Smooth muscle cell (in vitro differentiated cells): Measurements from ENCODE around the gene ZKSCAN1. TPM values are rescaled to one million over a fixed set of nuclear protein-coding genes. Genes with fewer than 3 reads are reported as not detected.

Experiments used
- DNase-seq: peaks from one replicate; lab custom pipeline; 2025; ENCODE audit not compliant: unreplicated experiment; lab: John Stamatoyannopoulos, UW
- H2AFZ ChIP-seq: fragments of 200-600 bp; sonication (generic); 2 replicates; pipeline ENCODE4 v1.6.0; 2016; ENCODE audit warnings: antibody characterized with exemption, low read depth, mild to moderate bottlenecking
- H3F3A ChIP-seq: fragments of 200-600 bp; sonication (generic); 2 replicates; pipeline ENCODE4 v1.6.0; 2017; ENCODE audit warnings: antibody characterized with exemption, low read depth
- H3K27ac ChIP-seq: fragments of 200-600 bp; sonication (generic); 2 replicates; pipeline ENCODE4 v1.5.1; 2016; ENCODE audit warnings: low read depth, mild to moderate bottlenecking
- H3K27me3 ChIP-seq: fragments of 200-600 bp; sonication (generic); 2 replicates; pipeline ENCODE4 v1.6.1; 2016; ENCODE audit warnings: low read depth, mild to moderate bottlenecking
- H3K36me3 ChIP-seq: fragments of 200-600 bp; sonication (generic); 2 replicates; pipeline ENCODE4 v1.5.1; 2016; ENCODE audit warnings: low read depth
- H3K4me1 ChIP-seq: fragments of 200-600 bp; sonication (generic); 2 replicates; pipeline ENCODE4 v1.5.1; 2016; ENCODE audit warnings: low read depth
- H3K4me2 ChIP-seq: fragments of 200-600 bp; sonication (generic); 2 replicates; pipeline ENCODE4 v1.6.0; 2016; ENCODE audit warnings: mild to moderate bottlenecking
- H3K4me3 ChIP-seq: fragments of 200-600 bp; sonication (generic); 2 replicates; pipeline ENCODE4 v1.5.1; 2016; ENCODE audit warnings: mild to moderate bottlenecking
- H3K79me2 ChIP-seq: fragments of 200-600 bp; sonication (generic); 2 replicates; pipeline ENCODE4 v1.6.0; 2016; ENCODE audit warnings: low read depth, mild to moderate bottlenecking
- H3K9ac ChIP-seq: fragments of 200-600 bp; sonication (generic); 2 replicates; pipeline ENCODE4 v1.6.0; 2016; ENCODE audit warnings: low read depth
- H3K9me3 ChIP-seq: fragments of 200-600 bp; sonication (generic); replicated peaks from 2 replicates; pipeline ENCODE4 v1.5.1; 2016; ENCODE audit warnings: low read depth
- H4K20me1 ChIP-seq: fragments of 200-600 bp; sonication (generic); 2 replicates; pipeline ENCODE4 v1.6.0; 2016; ENCODE audit warnings: low read depth
- CTCF ChIP-seq: fragments of 200-600 bp; sonication (generic); IDR thresholded peaks from 2 replicates; pipeline ENCODE4 v1.5.1; 2017; ENCODE audit warnings: borderline replicate concordance, mild to moderate bottlenecking, antibody characterized with exemption; ENCODE audit not compliant: insufficient read depth, poor library complexity, severe bottlenecking
- WGBS: methylation state at CpG from one replicate; pipeline ENCODE4 v1.1.7; 2016; ENCODE audit warnings: low lambda C conversion rate; 5-methylcytosine and 5-hydroxymethylcytosine counted together
- polyA plus RNA-seq: library from polyadenylated mRNA; unstranded; fragments of >200 nt; fragmentation: Nextera tagmentation; extraction: Ambion mirVana; gene quantifications from 2 replicates; pipeline ENCODE4 v1.2.1, GENCODE V29; 2016
- total RNA-seq: library from RNA; depleted of rRNA; stranded (reverse); fragments of >200 nt; gene quantifications from 2 replicates; pipeline ENCODE4 v1.2.3, GENCODE V29; 2014

Gene ZKSCAN1
- total and polyA plus RNA-seq, 2 experiments from 2014 or later = 26.0 to 43.9 TPM

- Histone ChIP-seq H3K79me2 (peaks cover 4% of the 10 kb centered on the region), H3K9me3 (no peaks in the 10 kb centered on the region), H3K9ac (no peak overlapping the region), H3K36me3 (peaks cover 20% of the 10 kb centered on the region), H2AFZ (no peak overlapping the region), H4K20me1 (no peaks in the 10 kb centered on the region), H3K4me1 (no peaks in the 10 kb centered on the region), H3K4me3 (no peak overlapping the region), H3K27me3 (no peaks in the 10 kb centered on the region), H3F3A (peaks cover 4% of the 10 kb centered on the region), H3K27ac (no peak overlapping the region), H3K4me2 (no peak overlapping the region)
- TF ChIP-seq CTCF = no peak
- no peak for DNase-seq
- WGBS = 89% methylated on average over 5 of the region's 5 CpGs
These were observed 14.2 kb downstream of the ZKSCAN1 start for GRCh38 chr7:100029596-100029995.

- H3K9me3 ChIP-seq = no peaks in the 10 kb centered on the region
- TF ChIP-seq CTCF = no peak
- WGBS = 97% methylated on average over 6 of the region's 6 CpGs
- no peaks in the 10 kb centered on the region for H4K20me1 ChIP-seq
- H3K27ac ChIP-seq = no peak overlapping the region
- no peak overlapping the region for H2AFZ ChIP-seq
- no peaks in the 10 kb centered on the region for H3K4me1 ChIP-seq
- H3F3A ChIP-seq = peaks cover 7% of the 10 kb centered on the region
- no peak overlapping the region for H3K4me3 ChIP-seq
- DNase-seq = no peak
- H3K9ac ChIP-seq = no peak overlapping the region
- H3K27me3 ChIP-seq = no peaks in the 10 kb centered on the region
- peaks cover 4% of the 10 kb centered on the region for H3K79me2 ChIP-seq
- no peak overlapping the region for H3K4me2 ChIP-seq
- peaks cover 21% of the 10 kb centered on the region for H3K36me3 ChIP-seq
These were observed 18.1 kb downstream of the ZKSCAN1 start for GRCh38 chr7:100033526-100033925.

GRCh38 chr7:100034871-100035510, 19.6 kb downstream of the ZKSCAN1 start:
- Histone ChIP-seq H3K27me3 (no peaks in the 10 kb centered on the region), H3K9me3 (no peaks in the 10 kb centered on the region), H3K27ac (peak overlapping the region; percentile 67), H4K20me1 (no peaks in the 10 kb centered on the region), H2AFZ (no peak overlapping the region), H3K36me3 (peaks cover 21% of the 10 kb centered on the region), H3K4me2 (no peak overlapping the region), H3K9ac (no peak overlapping the region), H3K79me2 (peaks cover 4% of the 10 kb centered on the region), H3K4me1 (no peaks in the 10 kb centered on the region), H3K4me3 (no peak overlapping the region), H3F3A (peaks cover 7% of the 10 kb centered on the region)
- WGBS = 69% methylated on average over 8 of the region's 8 CpGs
- no peak for DNase-seq
- no peak for TF ChIP-seq CTCF

- H3K9ac ChIP-seq = no peak overlapping the region
- H3K27me3 ChIP-seq = no peaks in the 10 kb centered on the region
- no peak overlapping the region for H3K4me3 ChIP-seq
- no peaks in the 10 kb centered on the region for H3K9me3 ChIP-seq
- H3K4me2 ChIP-seq = no peak overlapping the region
- DNase-seq = no peak
- no peaks in the 10 kb centered on the region for H3K4me1 ChIP-seq
- no peaks in the 10 kb centered on the region for H4K20me1 ChIP-seq
- peaks cover 7% of the 10 kb centered on the region for H3F3A ChIP-seq
- H3K27ac ChIP-seq = peak overlapping the region; percentile 67
- H3K79me2 ChIP-seq = peaks cover 4% of the 10 kb centered on the region
- H3K36me3 ChIP-seq = peaks cover 21% of the 10 kb centered on the region
- no peak for TF ChIP-seq CTCF
- 90% methylated on average over 6 of the region's 6 CpGs for WGBS
- no peak overlapping the region for H2AFZ ChIP-seq
These were observed 20.5 kb downstream of the ZKSCAN1 start for GRCh38 chr7:100035876-100036275.
